ENCODE data around the gene SMOC2.

SMOC2 gene

DNA sequence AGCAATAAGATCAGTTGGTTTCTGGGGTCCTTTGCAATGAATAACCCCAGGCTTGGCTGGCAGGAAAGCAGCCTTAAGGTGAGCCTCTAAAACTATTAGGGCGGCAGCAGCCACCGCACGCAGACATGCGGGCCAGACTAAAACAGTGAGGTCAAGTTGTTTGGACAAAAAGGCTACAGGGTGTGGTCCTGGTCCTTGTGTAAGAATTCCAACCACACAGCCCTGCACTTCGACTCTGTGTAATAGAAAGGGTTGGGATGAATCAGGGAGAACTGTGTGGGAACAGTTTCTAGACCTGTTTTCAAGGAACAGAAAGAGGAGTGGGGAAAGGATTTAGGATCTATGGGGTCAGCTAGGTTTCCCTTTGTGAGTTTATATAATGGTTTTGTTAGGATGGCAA, 237.6 kb downstream of the SMOC2 start:
- DNase-seq (ENCODE audit: extremely low read depth, low read depth), result no peak
- TF ChIP-seq CTCF (IDR thresholded peaks at IDR 0.05; ENCODE audit: low read depth, low read length), result no peak

- DNase-seq (ENCODE audit: extremely low read depth, low read depth), result no peak
- no peak for TF ChIP-seq CTCF (IDR thresholded peaks at IDR 0.05; ENCODE audit: low read depth, low read length)
Measured at GRCh38 chr6:168681748-168682147, 240.8 kb downstream of the SMOC2 start.

- TF ChIP-seq CTCF (IDR thresholded peaks at IDR 0.05; ENCODE audit: low read depth, low read length), result no peak
Measured at GRCh38 chr6:168683621-168684020, 242.6 kb downstream of the SMOC2 start.

GRCh38 chr6:168684471-168684870, 243.5 kb downstream of the SMOC2 start:
- TF ChIP-seq CTCF (IDR thresholded peaks at IDR 0.05; ENCODE audit: low read depth, low read length), result no peak
- no peak for DNase-seq (ENCODE audit: extremely low read depth, low read depth)

More at GRCh38 chr6:168683621-168684020, 242.6 kb downstream of the SMOC2 start:
- DNase-seq (ENCODE audit: extremely low read depth, low read depth), result no peak

DNA sequence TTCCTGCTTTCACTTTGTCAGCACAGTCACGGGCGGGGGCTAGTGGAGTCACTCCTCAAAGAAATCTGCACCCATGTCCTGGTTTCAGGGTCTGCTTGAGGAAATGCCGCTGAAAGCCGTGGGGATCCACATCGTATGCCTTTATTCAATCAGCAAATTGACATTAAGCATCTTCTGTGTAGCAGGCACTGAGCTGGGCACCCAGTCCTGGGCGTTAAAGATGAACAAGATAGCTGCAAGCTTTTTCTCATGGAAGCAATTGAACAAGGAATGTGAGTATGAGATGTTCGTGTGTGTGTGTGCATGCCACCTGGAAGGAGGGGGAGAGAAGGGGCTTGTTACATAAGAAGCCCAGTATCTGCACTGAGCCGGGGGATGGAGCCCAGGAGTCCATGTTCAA, 243.9 kb downstream of the SMOC2 start:
- DNase-seq (ENCODE audit: extremely low read depth, low read depth), result no peak
- TF ChIP-seq CTCF (IDR thresholded peaks at IDR 0.05; ENCODE audit: low read depth, low read length), result no peak

DNA sequence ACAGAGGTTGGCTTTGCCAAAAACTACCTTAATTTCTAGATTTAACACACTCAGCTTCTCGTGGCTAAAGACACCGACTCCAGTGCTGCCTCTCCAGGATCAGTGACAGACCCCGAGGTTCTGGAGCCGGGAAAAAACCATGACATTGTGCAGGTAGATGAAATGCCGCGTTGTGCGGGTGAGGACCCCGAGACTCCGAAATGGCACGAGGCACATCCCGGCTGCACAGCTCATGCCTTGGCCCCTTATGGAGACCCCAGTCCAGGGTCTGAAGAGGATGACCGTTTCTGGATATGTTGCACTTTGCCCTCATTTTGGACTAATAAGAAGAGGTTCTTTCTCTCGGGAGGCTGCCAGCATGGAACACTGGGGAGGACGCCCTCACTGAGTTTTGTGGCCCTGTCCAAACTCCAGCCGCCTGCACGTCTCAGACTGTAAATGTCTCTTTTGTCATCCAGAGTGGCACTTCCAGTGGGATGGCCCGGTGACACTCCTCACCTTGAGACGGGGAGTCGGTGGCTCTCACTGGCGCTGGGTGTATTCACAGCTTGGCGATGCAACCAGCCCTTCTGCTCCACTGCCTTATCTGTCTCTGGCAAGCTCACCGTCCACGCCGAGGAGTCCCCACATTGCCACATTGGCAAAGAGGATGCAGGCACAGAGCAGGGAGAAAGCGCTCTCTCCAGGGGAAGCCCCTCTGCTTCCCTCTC, 245.2 kb downstream of the SMOC2 start:
- no peak for DNase-seq (ENCODE audit: extremely low read depth, low read depth)
- no peak for TF ChIP-seq CTCF (IDR thresholded peaks at IDR 0.05; ENCODE audit: low read depth, low read length)

DNA sequence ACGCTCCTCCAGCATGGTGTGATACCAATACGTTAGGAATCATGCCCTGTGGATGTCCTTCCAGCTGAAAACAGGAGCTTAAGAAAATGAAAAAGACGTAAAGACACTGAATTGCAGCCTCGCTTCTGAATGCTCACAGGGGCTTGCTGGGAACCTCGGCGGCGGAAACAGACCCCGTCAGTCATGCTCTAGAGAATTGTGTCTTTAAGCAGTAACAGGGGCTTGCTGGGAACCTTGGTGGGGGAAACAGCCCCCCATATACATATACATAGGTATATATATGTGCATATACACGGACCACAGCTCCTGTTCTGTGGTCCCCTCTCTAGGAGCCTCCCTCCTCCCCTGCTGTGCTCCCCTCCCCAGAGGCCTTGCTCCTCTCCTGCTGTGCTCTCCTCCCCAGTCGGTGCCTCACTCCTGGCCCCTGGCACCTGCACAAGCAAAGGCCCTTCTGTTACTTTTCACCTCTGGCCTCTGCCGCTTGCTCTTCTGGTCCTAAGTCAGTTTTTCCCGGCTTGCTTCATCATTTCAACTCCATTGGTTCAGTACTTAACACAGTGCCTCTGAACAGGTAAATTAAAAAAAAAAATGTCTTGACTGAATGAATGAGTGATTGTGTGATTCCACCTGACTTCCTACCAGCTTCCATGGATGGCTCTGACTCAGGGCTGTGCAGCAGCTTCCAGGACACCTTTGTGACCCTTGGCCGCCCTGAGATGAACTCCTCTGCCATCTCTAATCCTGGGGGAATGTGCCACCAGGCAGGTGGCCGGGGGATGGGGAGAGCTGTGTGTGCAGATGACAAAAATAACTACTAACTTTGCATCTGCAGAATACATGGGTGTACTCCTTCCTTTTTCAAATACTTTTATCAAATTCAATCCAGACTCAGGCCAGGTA, 246.1 kb downstream of the SMOC2 start:
- DNase-seq (ENCODE audit: extremely low read depth, low read depth), result no peak
- TF ChIP-seq CTCF (IDR thresholded peaks at IDR 0.05; ENCODE audit: low read depth, low read length), result no peak

Data from AG09319 (cell line).